UCSD-AML1 (cell line): ENCODE results near the gene KRTAP10-10.
"Not testable (repeated sequence)": the region's sequence is repeated elsewhere in the genome, so short reads cannot be mapped to it uniquely, and the experiment has no call there.

Experiments
- DNase-seq: peaks from one replicate; lab custom pipeline; 2025; ENCODE audit not compliant: unreplicated experiment; lab: John Stamatoyannopoulos, UW

KRTAP10-10 gene

GRCh38 chr21:44681152-44681551, 44.0 kb downstream of the KRTAP10-10 start:
- no peak for DNase-seq

- no peak for DNase-seq
These were observed 44.9 kb downstream of the KRTAP10-10 start, which contains the start of gene KRTAP12-1 for GRCh38 chr21:44681861-44682579. KRTAP12-1 (minus strand) TSS chr21:44682163; CDS start chr21:44682123, 40 bp downstream.

GRCh38 chr21:44682580-44683151, 45.5 kb downstream of the KRTAP10-10 start:
- no peak for DNase-seq

- DNase-seq: no peak
These were observed 46.9 kb downstream of the KRTAP10-10 start for GRCh38 chr21:44684077-44684476.

- no peak for DNase-seq
These were observed 47.3 kb downstream of the KRTAP10-10 start for GRCh38 chr21:44684483-44684882.

GRCh38 chr21:44685050-44685449, 47.9 kb downstream of the KRTAP10-10 start:
- DNase-seq: not testable (repeated sequence)

- DNase-seq: no peak
These were observed 49.0 kb downstream of the KRTAP10-10 start for GRCh38 chr21:44686000-44686781.

- DNase-seq: no peak
These were observed 49.8 kb downstream of the KRTAP10-10 start for GRCh38 chr21:44686843-44687561.

GRCh38 chr21:44687671-44688070, 50.5 kb downstream of the KRTAP10-10 start:
- no peak for DNase-seq
